Activated T-cell treated with anti-CD3 and anti-CD28 coated beads, Interleukin-2, amount 50 U/mL, for 48 hours (primary cell): ENCODE data around the gene CMC1.

Source experiments
- DNase-seq, 2 experiments: peaks; one replicate each; pipeline ENCODE4 v3.0.0-alpha.2; 2020

CMC1 gene

DNA sequence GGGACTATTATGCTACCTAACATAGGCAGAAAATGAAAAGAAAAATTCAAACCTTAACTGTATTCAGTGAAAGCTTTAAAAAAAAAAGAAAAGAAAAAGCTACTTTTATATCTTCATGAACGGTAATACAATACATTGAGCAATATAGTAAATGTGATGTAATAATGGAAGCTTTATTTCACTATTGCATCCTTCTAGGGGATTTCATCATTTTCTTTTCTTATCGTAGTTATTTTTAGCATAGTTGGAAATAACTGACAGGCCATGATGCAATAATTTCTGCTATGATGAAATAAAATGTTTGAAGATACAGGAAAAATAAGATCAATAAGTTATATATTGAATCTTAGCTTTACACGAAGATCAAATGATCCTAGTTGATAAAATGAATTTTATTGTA, 66.8 kb downstream of the CMC1 start:
- DNase-seq: no peak

GRCh38 chr3:28315711-28316110, 74.3 kb downstream of the CMC1 start:
- no peak for DNase-seq

DNA sequence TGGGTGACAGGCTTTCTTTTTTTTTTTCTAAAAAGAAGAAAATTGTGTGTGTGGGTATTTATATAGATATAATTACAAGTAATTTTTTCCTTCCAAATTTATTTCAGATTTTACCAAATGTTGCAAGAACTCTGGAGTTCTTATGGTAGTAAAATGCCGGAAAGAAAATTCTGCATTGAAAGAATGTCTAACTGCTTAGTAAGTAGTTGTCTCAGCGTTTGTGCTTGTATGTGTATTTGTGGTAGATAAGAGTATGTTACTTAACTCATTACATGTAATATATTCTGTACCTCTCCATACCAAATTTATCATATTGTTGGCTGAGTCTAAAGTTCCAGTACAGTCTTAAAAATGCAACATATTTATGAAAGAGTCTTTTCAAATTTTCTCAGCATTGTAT, 74.8 kb downstream of the CMC1 start:
- DNase-seq: no peak

GRCh38 chr3:28317438-28318022, 76.1 kb downstream of the CMC1 start:
- no peak for DNase-seq

GRCh38 chr3:28320981-28321380, 79.6 kb downstream of the CMC1 start:
- DNase-seq: no peak

DNA sequence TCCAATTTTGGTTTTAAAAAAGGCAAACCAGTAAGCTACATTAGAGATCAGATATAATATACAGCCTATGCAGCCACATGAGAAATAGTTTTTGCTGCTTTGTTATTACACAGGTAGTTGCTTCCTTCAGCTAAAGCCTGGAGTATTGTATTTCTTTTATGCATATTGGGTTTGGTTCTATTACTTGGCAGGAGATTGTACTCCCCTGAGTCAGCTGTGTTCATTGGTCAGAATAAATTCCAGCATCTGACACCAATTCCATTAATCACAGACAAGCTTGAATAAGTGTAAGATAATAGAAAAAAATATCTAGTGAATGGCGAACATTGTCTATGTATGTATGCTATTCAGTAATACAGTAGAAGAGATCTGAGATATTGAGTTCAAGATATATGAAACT, 81.0 kb downstream of the CMC1 start:
- DNase-seq: no peak

- peak in 1 of 2 experiments; percentile 34 for DNase-seq
Measured at GRCh38 chr3:28326458-28326926, 85.1 kb downstream of the CMC1 start.

DNA sequence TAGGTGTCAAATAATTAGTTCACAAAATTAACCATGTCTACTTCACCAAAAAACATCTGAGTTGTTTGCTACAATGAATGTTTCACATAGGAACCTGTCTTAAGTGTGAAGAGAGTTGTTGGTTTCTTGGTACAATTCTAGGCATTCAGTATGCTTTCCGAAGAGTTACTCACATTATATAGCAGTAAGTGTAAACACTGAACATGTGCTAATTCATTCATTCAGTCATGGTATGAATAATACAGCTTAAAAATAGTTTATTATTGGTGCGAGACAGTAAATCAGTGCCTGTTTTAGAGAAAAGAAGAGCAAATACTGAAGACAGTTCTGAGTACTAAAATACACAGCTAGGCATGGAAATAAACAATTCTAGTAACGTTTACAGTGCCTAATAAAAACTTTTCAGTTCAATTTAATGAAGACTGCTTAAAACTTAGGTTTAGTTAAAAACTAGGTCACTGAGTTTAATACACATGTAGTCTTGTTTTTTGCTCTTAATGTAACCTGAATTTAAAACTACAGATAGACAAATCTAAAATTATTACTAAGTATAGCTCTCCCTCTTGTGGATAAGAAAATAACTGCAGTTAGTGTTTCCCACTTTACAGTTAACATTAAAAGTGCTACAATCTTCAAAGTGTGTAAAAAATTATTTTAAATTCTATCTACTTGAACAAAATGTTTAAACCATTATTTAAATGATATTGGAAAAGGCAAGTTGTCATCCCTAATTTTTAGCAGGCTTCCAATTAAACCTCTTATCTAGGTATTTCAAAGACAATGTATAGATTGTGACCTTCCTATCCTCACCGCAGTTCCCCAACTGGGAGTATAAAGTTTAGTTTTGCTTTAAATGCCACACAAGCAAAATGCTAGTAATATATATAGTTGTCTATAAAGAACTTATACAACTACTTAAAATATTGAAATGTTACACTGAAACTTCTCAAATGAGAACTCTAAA, 87.1 kb downstream of the CMC1 start:
- DNase-seq: no peak

DNA sequence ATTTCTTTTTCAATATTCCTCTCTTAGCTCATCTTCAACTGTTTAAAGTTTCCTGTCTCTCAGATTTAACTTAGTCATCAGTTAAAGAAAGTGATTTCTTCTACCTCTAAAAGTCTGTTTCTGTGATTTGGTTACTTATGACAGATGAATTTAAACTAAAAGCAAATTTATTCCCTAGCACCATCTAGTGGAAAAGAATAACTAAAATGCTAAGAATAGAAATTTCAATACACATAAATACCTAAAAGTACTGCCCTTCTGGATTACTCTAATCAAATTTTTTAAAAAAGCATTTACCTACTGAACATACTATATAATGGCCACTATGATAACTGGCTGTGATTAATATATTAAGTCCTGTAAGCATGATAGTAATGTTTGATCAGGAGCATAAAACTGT, 93.1 kb downstream of the CMC1 start:
- no peak for DNase-seq

GRCh38 chr3:28335246-28335645, 93.8 kb downstream of the CMC1 start:
- no peak for DNase-seq

- no peak for DNase-seq
Measured at GRCh38 chr3:28337230-28337629, 95.8 kb downstream of the CMC1 start.

DNA sequence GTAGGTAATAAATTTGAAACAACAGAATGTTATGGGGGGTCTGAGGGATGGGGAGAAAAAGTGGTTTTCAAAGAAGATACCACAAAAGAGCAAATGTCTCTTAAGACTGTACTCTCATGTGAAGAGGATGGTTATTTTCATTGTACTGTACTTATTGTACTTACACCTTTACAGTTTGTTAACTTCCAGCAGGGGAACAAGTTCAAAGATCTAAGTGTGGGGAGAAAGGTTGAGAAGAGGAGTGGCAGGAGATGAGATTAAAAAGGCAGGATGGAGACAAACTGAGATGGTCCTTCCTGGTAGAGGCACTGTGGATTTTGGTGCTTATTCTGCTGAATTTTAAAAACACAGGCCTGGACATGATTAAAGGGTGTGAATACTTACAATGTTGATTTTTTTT, 101.7 kb downstream of the CMC1 start:
- DNase-seq: no peak

- DNase-seq: no peak
Measured at GRCh38 chr3:28345690-28346089, 104.3 kb downstream of the CMC1 start.

DNA sequence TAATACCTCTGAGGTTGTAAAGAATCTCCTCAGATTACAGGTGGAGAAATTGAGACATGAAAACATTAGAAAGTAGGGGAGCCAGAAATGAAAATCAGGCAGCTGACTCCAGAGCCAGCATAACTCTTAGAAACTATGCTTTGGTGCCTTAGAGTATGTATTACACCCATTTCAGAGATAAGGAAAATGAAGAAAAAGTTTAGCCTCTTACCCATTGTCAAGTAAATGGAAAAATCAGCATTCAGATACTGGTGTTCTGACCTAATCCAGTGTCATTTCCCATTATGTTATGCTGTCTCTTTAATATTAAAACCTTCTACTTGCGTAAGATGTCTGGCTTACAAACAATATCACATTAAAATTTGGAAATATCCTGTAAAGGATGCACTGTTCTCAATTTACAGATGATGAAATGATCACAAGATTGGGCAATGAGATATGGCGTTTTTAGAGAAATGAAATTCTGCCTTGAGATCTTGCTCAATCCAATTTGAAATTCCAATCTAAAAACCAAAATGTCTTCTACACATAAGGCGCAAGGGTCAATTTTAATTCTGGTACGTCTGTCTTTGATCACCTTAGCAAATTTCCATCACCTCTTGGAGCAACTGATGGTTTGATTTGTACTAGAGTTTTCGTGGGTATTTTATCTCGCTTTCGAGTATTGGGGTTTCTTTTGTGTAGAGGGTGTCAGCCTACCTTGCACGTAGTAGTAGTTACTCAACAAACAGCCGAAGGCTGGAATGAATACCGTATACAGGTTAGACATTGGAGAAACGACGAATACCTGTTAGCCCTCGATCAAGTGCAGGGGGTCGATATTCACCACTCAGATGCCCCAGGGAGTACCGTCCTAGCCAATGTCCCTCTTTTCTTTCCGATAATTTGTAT, 106.2 kb downstream of the CMC1 start:
- DNase-seq: no peak

GRCh38 chr3:28348265-28348628, 106.8 kb downstream of the CMC1 start:
- DNase-seq: no peak

- peak; percentile 93 to 95 for DNase-seq
Measured at GRCh38 chr3:28348629-28349468, 107.4 kb downstream of the CMC1 start, which contains the start of the genes AZI2 and ZCWPW2. Gene AZI2 (minus strand): TSS chr3:28348824. CDS start chr3:28340617, 8,207 bp downstream. Gene ZCWPW2 (plus strand): TSS chr3:28348721. CDS start chr3:28413069, 64,348 bp downstream.

DNA sequence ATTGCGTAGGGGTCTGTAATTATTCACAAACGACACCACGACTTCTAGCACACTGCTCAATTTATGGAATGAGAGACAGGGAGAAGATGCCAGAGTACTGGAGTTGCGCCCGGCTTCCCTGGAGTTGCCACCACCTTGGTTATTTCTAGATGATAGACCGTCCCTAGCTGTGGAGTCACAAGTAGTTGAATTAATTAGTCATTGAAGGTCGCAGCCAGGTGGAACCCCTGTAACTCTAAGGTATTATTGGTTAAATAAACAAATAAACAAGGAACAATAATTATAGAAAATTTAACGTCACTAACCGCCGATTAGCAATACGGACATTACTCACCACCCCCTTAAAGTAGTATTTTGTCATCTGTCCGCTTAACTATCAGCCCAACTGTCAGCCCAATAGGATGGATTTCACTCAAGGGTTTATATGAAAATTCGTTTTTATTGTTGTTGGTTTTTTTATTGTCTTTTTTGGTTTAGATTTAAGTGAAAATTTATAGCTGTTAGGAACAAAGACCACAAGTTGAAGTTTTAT, 108.1 kb downstream of the CMC1 start:
- DNase-seq: no peak
